Omental fat pad (tissue), 4 donors: ENCODE results near the gene MTHFD2. TPM values are rescaled to one million over a fixed set of nuclear protein-coding genes. Genes with fewer than 3 reads are reported as not detected.

Source experiments
- ATAC-seq: fragments of 150-250 bp; one replicate; pipeline ENCODE4 v1.9.1; 2016; ENCODE audit warnings: mild to moderate bottlenecking, moderate library complexity; ENCODE audit not compliant: low FRiP score
- DNase-seq: peaks from one replicate; pipeline ENCODE4 v3.0.0-alpha.2; 2019; ENCODE audit warnings: low spot score
- CTCF ChIP-seq, 3 donors: fragments of 450-650 bp; IDR thresholded peaks; one replicate each; pipeline ENCODE4 v1.5.1; 2016 to 2017; ENCODE audit warnings: antibody characterized with exemption in 3 of 3, mild to moderate bottlenecking in 3 of 3, moderate library complexity in 2 of 3
- total RNA-seq, 4 donors: library from RNA; depleted of rRNA; stranded (reverse); fragments of >200 nt; gene quantifications; one replicate each; pipeline ENCODE4 v1.1.0, GENCODE V29; 2016

MTHFD2 gene
- total RNA-seq, 4 donors from 2014 or later, result 34.8 to 111 (median 46.5) TPM

GRCh38 chr2:74250189-74250631 lies 51.8 kb downstream of the MTHFD2 start:
- DNase-seq, result no peak
- TF ChIP-seq CTCF (IDR thresholded peaks at IDR 0.05), result no peak
- ATAC-seq, result no peak

DNA sequence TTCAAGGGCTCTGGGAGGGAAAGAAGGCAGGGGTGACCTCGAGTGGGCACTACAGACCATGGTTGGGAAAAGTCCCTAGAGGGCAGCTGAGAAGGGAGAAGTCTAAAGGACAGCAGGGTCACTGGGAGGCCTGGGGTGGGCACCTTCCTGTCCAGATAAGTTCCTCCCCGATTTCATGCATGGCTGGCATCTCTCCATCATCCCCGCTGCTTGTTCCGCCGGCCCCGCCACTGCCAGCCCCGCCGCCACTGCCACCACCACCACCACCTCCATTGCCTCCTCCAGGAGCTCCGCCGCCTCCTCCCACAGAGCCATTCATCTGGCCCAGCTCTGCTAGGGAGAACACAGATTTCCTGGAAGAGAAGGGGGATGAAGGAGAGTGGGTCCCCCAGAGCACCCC lies 53.6 kb downstream of the MTHFD2 start:
- TF ChIP-seq CTCF (IDR thresholded peaks at IDR 0.05), result no peak
- ATAC-seq (no peak), DNase-seq (no peak)

GRCh38 chr2:74252862-74253261 lies 54.4 kb downstream of the MTHFD2 start:
- ATAC-seq, result no peak
- DNase-seq, result no peak
- no peak for TF ChIP-seq CTCF (IDR thresholded peaks at IDR 0.05)

GRCh38 chr2:74253306-74253970 lies 55.0 kb downstream of the MTHFD2 start:
- TF ChIP-seq CTCF (IDR thresholded peaks at IDR 0.05), result no peak
- ATAC-seq, result no peak

GRCh38 chr2:74253971-74254310 lies 55.5 kb downstream of the MTHFD2 start:
- no peak for ATAC-seq
- no peak for TF ChIP-seq CTCF (IDR thresholded peaks at IDR 0.05)
- no peak for DNase-seq

More at GRCh38 chr2:74253306-74253970, 55.0 kb downstream of the MTHFD2 start:
- DNase-seq, result no peak

DNA sequence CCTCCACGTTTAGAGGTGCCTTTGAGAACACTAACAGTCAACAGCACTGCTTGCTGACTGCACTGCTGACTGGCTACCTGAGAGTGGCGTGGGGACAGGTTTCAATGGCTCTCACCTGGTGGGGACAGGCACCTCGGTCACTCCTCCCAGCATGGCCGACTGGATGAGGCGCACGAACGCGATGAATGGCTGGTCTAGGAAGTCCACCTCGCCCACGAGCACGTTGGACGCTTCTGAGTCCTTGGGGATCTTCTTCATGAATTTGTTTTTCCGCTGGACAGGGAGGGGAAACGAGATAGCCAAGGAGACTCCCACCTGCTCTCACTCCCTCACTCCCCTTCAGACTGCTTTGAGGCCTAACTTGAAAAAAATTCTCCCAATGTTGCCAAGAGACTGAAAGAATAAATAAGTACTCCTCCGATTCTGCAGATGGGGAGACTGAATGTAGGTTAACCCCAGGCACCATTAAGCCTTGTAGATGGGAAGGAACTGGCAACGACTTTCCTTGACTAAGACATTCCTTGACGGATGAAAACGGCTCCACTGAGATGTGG lies 57.3 kb downstream of the MTHFD2 start:
- no peak for TF ChIP-seq CTCF (IDR thresholded peaks at IDR 0.05)
- DNase-seq (no peak), ATAC-seq (no peak)

DNA sequence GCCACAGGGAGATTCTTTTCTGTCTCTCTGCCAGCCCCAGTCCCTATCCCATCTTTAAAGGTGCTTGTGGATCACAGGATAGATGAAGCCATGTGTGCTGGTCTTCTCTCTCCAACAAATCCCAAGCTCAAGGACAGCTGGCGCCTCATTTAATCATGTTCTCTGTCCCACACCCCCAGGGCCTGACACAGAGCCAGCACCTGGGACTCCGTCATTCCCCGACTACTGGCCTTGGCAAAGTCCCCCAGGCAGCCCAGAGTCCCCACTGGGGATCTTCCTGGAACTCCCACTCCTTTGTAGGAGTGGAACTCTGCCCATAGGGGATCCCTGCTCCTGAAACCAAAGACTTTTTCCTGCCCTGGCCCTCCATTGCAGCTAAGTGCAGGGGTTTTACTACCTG lies 60.8 kb downstream of the MTHFD2 start:
- TF ChIP-seq CTCF (IDR thresholded peaks at IDR 0.05), result no peak
- ATAC-seq, result no peak
- DNase-seq, result no peak
